NCI-H526 treated with DMSO at 0.1 percent for 48 hours (cell line): ENCODE data around the gene ZC2HC1B.
"Not testable (repeated sequence)": the region's sequence is repeated elsewhere in the genome, so short reads cannot be mapped to it uniquely, and the experiment has no call there.

Experiments used
- DNase-seq: peaks from one replicate; lab custom pipeline; 2025; lab: John Stamatoyannopoulos, UW

The ZC2HC1B gene

GRCh38 chr6:143868808-143869207 lies 4.5 kb downstream of the ZC2HC1B start:
- DNase-seq, result not testable (repeated sequence)

GRCh38 chr6:143871202-143871730 lies 7.0 kb downstream of the ZC2HC1B start:
- DNase-seq, result not testable (repeated sequence)

DNA sequence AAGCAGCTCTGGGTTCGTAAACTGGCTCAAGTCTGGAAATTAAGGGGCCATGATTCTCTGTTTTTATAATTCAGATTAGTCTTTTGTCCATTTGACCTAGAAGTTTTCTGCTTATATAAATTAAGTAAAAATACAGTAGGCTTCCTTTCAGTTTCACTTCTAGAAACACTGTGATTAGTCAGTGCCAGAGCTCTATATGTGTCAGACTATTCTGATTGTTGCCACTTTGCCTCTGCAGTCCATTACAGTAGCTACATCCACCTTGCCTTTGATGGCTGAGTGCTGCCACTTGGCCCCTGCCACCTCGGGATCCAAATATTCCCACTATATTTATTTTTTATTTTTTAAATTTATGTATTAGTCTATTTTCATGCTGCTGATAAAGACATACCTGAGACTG lies 7.9 kb downstream of the ZC2HC1B start:
- DNase-seq, result no peak

- DNase-seq, result not testable (repeated sequence)
Observed at GRCh38 chr6:143873600-143873999, 9.3 kb downstream of the ZC2HC1B start.

GRCh38 chr6:143874503-143874902 lies 10.2 kb downstream of the ZC2HC1B start:
- DNase-seq, result not testable (repeated sequence)

DNA sequence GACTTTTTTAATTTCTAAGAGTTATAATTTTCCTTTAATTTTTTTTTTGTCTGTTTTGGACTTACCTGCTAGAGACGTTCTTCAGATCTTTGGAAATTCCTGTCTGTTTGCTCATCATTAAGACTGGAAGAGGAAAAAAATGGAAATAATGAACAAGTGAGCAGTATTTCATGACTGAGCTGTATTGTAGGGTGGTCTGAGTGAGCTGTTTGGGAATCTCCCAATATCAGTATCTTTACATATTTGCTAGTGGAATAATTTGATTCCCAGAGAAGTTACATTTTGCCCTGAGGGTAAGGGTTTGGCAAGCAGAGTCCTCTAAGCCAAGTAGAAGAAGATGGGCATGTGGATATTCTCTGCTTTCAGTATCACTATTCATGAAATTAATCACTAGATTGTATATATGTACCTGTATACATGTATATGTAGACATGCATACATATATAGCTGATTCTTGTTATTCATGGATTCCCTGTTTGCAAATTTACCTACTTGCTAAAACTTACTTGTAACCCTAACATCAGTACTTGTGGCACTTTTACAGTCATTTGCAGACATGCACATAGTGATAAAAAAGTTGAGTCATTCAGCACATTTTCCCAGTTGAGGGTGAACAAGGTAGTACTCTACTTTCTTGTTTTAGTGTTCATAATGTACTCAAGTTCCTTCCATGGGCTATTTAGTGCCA lies 13.5 kb downstream of the ZC2HC1B start:
- no peak for DNase-seq

DNA sequence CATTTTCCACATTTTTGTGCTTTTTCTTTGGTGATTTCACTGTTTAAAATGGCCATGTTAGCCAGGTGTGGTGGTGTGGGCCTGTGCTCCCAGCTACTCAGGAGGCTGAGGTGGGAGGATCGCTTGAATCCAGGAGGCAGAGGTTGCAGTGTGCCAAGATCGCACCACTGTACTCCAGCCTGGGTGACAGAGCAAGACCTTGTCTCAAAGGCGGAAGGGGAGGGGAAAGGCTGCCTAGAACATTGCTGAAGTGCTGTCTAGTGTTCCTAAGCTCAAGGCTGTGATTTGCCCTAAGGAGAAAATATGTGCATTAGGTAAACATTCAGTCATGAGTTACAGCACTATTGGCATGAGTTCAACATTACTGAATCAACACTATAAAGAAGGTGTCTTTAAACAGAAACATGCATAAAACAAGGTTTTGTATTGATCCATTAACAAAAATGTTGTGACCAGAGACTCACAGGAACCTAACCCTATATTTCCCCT lies 14.0 kb downstream of the ZC2HC1B start:
- no peak for DNase-seq

- DNase-seq, result no peak
Observed at GRCh38 chr6:143880412-143880811, 16.1 kb downstream of the ZC2HC1B start.

GRCh38 chr6:143882401-143882930 lies 18.2 kb downstream of the ZC2HC1B start:
- no peak for DNase-seq

DNA sequence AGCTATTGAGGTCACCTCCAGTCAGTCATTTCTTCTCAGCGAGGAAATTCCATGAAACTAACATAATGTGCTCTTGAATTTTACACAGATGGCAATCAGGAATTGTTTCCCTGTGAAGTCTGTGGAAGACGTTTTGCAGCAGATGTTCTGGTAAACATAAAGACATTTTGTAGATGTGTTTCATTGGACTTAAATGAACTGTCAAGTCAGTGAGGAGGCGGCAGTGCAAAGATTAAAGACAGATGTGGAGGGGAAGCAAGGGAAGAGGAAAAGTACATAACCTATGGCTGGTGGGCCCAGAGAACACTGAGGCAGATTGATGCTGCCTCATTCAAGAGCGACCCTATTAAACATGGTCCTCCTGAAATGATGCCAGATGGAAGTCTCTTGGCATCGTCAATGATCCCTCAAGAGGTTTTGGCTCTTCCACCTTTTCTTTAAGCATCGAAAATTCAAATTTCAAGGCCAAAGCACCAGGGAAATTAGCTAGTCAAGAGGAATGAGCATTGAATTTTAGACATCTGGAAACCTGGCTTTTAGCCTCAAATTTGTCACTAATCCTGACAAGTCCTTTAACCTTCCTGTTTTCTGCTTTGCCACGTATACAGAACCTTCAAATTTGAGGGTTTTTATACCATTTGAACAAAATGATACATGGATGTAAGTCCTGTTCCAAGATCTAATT lies 20.1 kb downstream of the ZC2HC1B start:
- no peak for DNase-seq

- DNase-seq, result no peak
Observed at GRCh38 chr6:143885116-143885515, 20.8 kb downstream of the ZC2HC1B start.

DNA sequence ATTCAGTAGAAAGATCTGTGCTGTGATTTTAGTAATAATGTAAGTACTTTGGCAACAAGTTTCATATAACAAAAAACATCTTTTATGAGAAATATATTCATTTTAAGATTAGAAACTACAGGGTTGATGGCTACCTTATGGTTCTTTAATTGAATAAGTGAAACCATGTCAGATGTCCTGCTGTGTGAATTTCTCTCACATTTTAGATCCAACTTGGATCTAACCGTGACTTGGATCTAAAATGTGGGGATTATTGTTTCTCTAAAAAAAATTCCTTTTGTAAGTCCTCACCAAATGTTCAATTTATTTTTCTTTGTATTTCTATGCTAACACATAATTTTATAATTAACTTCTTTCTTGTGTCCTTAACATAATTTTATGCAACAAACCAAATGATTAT lies 30.4 kb downstream of the ZC2HC1B start:
- no peak for DNase-seq

GRCh38 chr6:143896126-143896860 lies 32.0 kb downstream of the ZC2HC1B start:
- DNase-seq, result no peak

DNA sequence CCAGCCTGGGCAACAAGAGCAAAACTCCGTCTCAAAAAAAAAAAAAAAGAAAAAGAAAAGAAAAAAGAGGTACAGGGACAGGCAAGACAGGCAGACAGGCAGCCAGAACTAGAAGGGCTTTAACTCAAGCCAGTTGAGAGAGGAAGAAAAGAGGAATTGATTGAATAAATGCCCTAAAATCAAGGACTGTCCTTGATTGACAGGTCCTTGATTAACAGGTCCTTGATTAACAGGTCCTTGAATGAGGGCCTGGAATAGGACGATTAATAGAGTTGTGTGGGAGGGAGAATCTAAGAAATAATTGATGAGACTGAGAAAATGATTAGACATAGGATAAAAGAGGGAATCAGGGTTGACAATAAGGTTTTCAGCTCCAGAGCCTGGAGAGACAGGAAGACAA lies 36.1 kb downstream of the ZC2HC1B start:
- no peak for DNase-seq

- no peak for DNase-seq
Observed at GRCh38 chr6:143901885-143902750, 37.8 kb downstream of the ZC2HC1B start.

- DNase-seq, result no peak
Observed at GRCh38 chr6:143902827-143903226, 38.6 kb downstream of the ZC2HC1B start.

DNA sequence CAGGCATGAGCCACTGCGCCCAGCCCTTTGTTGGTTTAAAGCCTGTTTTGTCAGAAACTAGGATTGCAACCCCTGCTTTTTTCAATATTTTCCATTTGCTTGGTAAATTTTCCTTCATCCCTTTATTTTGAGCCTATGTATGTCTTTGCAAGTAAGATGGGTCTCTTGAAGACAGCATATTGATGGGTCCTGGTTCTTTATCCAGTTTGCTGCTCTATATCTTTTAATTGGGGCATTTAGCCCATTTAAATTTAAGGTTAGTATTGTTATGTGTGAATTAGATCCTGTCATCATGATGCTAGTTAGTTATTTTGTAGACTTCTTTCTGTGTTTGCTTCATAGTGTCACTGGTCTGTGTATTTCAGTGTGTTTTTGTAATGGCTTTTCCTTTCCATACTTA lies 46.8 kb downstream of the ZC2HC1B start:
- no peak for DNase-seq

GRCh38 chr6:143912671-143913070 lies 48.4 kb downstream of the ZC2HC1B start:
- DNase-seq, result no peak

DNA sequence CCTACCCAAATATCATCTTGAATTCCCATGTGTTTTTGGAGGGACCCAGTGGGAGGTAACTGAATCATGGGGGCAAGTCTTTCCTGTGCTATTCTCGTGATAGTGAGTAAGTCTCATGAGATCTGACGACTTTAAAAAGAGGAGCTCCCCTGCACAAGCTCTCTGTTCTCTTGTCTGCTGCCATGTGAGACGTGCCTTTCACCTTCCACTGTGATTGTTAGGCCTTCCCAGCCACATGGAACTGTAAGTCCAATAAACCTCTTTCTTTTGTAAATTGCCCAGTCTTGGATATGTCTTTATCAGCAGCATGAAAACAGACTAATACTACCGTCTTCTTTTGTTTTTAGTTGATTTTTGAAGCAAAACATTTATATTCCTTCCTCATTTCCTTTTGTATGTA lies 52.8 kb downstream of the ZC2HC1B start:
- DNase-seq, result not testable (repeated sequence)

GRCh38 chr6:143928853-143929252 lies 64.6 kb downstream of the ZC2HC1B start:
- no peak for DNase-seq

- DNase-seq, result no peak
Observed at GRCh38 chr6:143929975-143930374, 65.7 kb downstream of the ZC2HC1B start.
